ENCODE measurements around the gene HEYL.

HEYL gene

DNA sequence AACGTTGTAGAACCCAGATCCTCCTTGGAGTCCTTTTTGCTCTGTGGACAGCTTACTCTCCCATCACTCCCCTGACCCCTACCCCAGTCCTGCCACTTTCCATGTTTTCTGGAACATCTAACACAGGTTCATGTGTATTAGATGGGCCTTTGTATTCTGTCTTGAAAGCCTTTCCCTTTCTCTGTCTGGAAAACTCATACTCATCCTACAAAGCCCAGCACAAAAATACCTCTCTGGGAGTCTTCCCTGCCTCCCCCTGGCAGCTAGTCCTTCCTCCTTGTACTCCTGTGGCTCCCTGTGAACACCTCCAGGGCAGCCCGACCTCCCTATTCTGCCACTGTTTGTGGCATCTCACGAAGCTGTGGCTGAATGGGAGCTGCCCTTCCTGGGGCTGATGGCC lies 7.8 kb upstream of the HEYL start:
- no peak overlapping the region for H3K27ac ChIP-seq (ENCODE audit: low read depth, low read length)
- peaks cover 11% of the 10 kb centered on the region for H3K27me3 ChIP-seq (ENCODE audit: control insufficient read depth, low read length)

DNA sequence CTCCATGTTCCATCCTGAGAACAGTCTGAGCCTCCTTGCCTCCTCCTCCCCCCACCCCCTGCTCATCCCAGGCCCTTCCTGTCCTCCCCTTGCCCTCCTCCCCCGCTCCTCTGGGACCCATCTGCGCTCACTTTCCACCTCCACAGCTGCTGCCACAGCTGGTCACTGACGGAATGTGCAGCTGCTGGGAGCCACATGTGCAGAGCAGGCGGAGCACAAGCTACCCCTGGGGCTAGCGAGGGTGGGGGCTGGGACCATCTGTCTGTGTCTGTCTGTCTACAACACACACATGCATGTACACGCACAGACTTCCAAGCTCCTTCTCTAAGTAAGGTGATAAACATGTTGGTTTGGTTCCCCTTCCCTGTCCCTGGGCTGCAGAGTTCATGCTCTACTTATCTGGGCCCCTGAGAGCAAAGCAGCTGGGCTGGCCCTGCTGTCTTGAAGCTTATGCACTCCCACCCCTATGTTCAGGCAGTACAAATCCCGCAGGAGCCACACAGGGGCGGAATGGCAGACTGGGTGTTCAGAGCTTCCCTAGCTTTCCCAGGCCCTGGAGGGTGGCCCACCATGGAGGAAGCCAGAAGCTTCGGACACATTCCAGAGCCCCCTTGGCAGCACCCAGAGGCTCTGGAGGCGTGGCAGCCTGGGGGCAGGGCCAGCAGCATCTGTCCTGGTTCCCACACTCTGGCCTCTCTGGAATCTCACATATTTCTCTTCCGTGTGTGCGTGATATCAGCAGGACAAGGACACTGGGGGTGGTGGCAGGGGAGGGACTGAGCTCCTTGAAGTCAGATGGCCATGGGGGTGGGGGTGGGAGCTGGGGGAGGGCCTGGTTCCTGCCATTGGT lies 7.0 kb upstream of the HEYL start:
- Histone ChIP-seq H3K4me3 (ENCODE audit: low read length) (no peak overlapping the region), H4K20me1 (ENCODE audit: control insufficient read depth, insufficient read depth, low read depth, low read length) (no peaks in the 10 kb centered on the region), H3K9me2 (replicated peaks; ENCODE audit: control insufficient read depth, low read length) (no peaks in the 10 kb centered on the region), H3K79me2 (ENCODE audit: control insufficient read depth, low read length) (no peaks in the 10 kb centered on the region), H3K27me3 (ENCODE audit: control insufficient read depth, low read length) (peaks cover 11% of the 10 kb centered on the region), H3K4me2 (ENCODE audit: low read length) (no peak overlapping the region), H3K27ac (ENCODE audit: low read depth, low read length) (no peak overlapping the region), H3K4me1 (ENCODE audit: control insufficient read depth, low read length) (peaks cover 9% of the 10 kb centered on the region), H3K36me3 (ENCODE audit: control insufficient read depth, low read length) (no peaks in the 10 kb centered on the region), H3F3A (ENCODE audit: control insufficient read depth, insufficient read depth) (no peaks in the 10 kb centered on the region), H3K9me3 (ENCODE audit: control insufficient read depth, insufficient read depth, low read length) (no peaks in the 10 kb centered on the region)
- no peak for TF ChIP-seq EZH2phosphoT487 (IDR thresholded peaks at IDR 0.05; ENCODE audit: borderline replicate concordance, low read length)
- TF ChIP-seq, protein P1, sequence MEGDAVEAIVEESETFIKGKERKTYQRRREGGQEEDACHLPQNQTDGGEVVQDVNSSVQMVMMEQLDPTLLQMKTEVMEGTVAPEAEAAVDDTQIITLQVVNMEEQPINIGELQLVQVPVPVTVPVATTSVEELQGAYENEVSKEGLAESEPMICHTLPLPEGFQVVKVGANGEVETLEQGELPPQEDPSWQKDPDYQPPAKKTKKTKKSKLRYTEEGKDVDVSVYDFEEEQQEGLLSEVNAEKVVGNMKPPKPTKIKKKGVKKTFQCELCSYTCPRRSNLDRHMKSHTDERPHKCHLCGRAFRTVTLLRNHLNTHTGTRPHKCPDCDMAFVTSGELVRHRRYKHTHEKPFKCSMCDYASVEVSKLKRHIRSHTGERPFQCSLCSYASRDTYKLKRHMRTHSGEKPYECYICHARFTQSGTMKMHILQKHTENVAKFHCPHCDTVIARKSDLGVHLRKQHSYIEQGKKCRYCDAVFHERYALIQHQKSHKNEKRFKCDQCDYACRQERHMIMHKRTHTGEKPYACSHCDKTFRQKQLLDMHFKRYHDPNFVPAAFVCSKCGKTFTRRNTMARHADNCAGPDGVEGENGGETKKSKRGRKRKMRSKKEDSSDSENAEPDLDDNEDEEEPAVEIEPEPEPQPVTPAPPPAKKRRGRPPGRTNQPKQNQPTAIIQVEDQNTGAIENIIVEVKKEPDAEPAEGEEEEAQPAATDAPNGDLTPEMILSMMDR (IDR thresholded peaks at IDR 0.05; ENCODE audit: low read depth, low read length, poor library complexity, severe bottlenecking), result no peak

More for the DNA sequence above, 7.8 kb upstream of the HEYL start:
- Histone ChIP-seq H3K9me2 (replicated peaks; ENCODE audit: control insufficient read depth, low read length) (no peaks in the 10 kb centered on the region), H3K4me3 (ENCODE audit: low read length) (no peak overlapping the region), H3K79me2 (ENCODE audit: control insufficient read depth, low read length) (no peaks in the 10 kb centered on the region), H3K36me3 (ENCODE audit: control insufficient read depth, low read length) (no peaks in the 10 kb centered on the region), H3F3A (ENCODE audit: control insufficient read depth, insufficient read depth) (no peaks in the 10 kb centered on the region), H3K4me2 (ENCODE audit: low read length) (no peak overlapping the region), H3K4me1 (ENCODE audit: control insufficient read depth, low read length) (peaks cover 9% of the 10 kb centered on the region), H3K9me3 (ENCODE audit: control insufficient read depth, insufficient read depth, low read length) (no peaks in the 10 kb centered on the region), H4K20me1 (ENCODE audit: control insufficient read depth, insufficient read depth, low read depth, low read length) (no peaks in the 10 kb centered on the region)
- no peak for TF ChIP-seq EZH2phosphoT487 (IDR thresholded peaks at IDR 0.05; ENCODE audit: borderline replicate concordance, low read length)
- TF ChIP-seq, protein P1 (IDR thresholded peaks at IDR 0.05; ENCODE audit: low read depth, low read length, poor library complexity, severe bottlenecking), result no peak

DNA sequence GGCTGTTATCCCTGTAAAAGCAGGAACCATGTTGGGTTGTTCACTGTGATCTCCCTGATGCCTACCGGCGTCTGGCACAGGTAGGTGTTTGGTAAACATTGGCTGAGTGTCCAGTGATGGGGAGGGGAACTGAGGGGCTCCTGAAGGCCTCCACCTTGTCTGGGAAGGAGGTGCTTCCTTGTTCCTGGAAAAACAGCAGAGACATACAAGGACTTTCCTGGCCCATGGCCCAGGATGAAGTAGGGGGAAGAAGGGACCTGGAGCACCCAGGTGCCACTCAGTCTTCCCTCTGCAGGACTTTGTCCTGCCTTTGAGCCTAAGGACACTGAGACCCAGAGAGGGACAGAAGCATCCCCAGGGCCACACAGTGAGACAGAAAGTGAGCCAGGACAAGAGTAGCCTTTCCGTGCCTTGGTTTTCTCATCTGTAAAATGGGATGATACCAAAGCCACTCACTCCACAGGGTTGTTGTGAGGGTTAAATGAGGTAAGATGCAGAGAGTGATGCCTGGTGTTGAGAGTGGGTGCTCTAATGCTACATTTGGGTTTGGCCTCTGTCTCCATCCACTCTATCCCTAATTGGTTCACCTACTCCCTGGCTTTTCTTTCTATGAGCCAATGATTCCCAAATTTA lies 6.1 kb upstream of the HEYL start:
- Histone ChIP-seq H3K4me2 (ENCODE audit: low read length) (no peak overlapping the region), H3K9me3 (ENCODE audit: control insufficient read depth, insufficient read depth, low read length) (no peaks in the 10 kb centered on the region), H3K36me3 (ENCODE audit: control insufficient read depth, low read length) (no peaks in the 10 kb centered on the region), H3K4me1 (ENCODE audit: control insufficient read depth, low read length) (peaks cover 9% of the 10 kb centered on the region), H4K20me1 (ENCODE audit: control insufficient read depth, insufficient read depth, low read depth, low read length) (no peaks in the 10 kb centered on the region), H3K9me2 (replicated peaks; ENCODE audit: control insufficient read depth, low read length) (no peaks in the 10 kb centered on the region), H3K79me2 (ENCODE audit: control insufficient read depth, low read length) (no peaks in the 10 kb centered on the region), H3K27ac (ENCODE audit: low read depth, low read length) (no peak overlapping the region), H3K27me3 (ENCODE audit: control insufficient read depth, low read length) (peaks cover 11% of the 10 kb centered on the region), H3K4me3 (ENCODE audit: low read length) (no peak overlapping the region), H3F3A (ENCODE audit: control insufficient read depth, insufficient read depth) (no peaks in the 10 kb centered on the region)
- TF ChIP-seq, protein P1 (IDR thresholded peaks at IDR 0.05; ENCODE audit: low read depth, low read length, poor library complexity, severe bottlenecking), result no peak
- TF ChIP-seq EZH2phosphoT487 (IDR thresholded peaks at IDR 0.05; ENCODE audit: borderline replicate concordance, low read length), result no peak
